ENCODE results near the gene DDIT3.

DNA sequence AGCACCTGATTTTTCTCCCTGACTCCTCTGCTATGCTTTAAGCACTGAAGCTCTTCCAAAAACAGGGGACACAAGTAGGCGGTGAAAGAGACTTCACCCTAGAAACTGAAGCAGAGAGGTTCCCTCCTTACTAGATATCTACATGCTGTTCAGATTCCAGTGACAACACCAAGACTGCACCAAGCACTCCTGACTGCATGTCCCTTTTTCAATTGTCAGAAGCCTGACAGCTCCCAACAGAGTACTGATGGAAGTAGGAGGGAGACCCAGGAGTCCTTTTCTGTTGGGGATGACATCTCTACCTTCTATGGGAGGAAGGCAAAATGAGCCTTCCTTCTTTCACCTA lies 16.3 kb upstream of the DDIT3 start:
- no peak for TF ChIP-seq CTCF (IDR thresholded peaks at IDR 0.05)
- no peak for TF ChIP-seq POLR2A (IDR thresholded peaks at IDR 0.05)
